HCT116 (cell line): Measurements from ENCODE around the gene RAPGEF1.

Experiments used
- FOSL1 ChIP-seq: IDR thresholded peaks from 2 replicates; pipeline ENCODE4 v1.6.1; 2012; ENCODE audit warnings: low read depth
- POLR2A ChIP-seq: IDR thresholded peaks from 2 replicates; pipeline ENCODE4 v1.7.0; 2011; ENCODE audit warnings: borderline replicate concordance; ENCODE audit not compliant: insufficient read depth, insufficient read length; ENCODE audit errors: extremely low read depth
- SP1 ChIP-seq: IDR thresholded peaks from 2 replicates; pipeline ENCODE4 v1.6.1; 2012; ENCODE audit warnings: low read depth
- ZFX ChIP-seq: fragments of 450-650 bp; IDR thresholded peaks from 2 replicates; pipeline ENCODE4 v1.6.1; 2017
- TF ChIP-seq, protein P1 (sequence below), 3 experiments: fragments of 200-600 bp in 1 of 3; sonication (generic) in 1 of 3; IDR thresholded peaks in 2 of 3; conservative IDR thresholded peaks in 1 of 3; 2 replicates each; pipeline ENCODE4 v1.5.1; 2012 to 2017; ENCODE audit warnings: low read depth in 2 of 3, low read length in 2 of 3, antibody characterized with exemption in 1 of 3, borderline replicate concordance in 1 of 3, control low read depth in 1 of 3, mild to moderate bottlenecking in 1 of 3, mixed read lengths in 1 of 3, mixed run types in 1 of 3, moderate library complexity in 1 of 3; ENCODE audit not compliant: insufficient read depth in 1 of 3
- TF ChIP-seq, protein P2 (sequence below): IDR thresholded peaks from 2 replicates; pipeline ENCODE4 v1.6.1; 2012

DNA sequence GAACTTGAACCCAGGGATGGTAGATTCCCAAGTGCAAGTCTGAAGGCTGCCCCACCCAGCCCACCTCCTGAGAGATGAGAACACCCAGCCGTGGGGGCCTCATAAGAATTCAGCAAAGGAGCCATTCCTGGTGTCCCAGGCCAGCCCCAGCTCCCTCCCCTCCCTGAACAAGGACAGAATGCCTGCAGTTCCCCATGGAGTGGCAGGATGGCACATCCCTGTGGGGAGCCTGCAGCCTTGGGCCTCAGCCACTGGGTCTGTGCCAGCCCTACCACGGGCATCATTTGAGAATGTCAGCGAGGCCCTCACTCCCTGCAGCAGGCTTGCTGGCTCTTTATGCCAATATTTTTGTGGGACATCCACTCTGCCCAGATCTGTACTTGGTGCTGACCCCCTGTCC is 36.2 kb upstream of the RAPGEF1 start:
- TF ChIP-seq POLR2A: no peak
- no peak for TF ChIP-seq SP1
- TF ChIP-seq, protein P1, sequence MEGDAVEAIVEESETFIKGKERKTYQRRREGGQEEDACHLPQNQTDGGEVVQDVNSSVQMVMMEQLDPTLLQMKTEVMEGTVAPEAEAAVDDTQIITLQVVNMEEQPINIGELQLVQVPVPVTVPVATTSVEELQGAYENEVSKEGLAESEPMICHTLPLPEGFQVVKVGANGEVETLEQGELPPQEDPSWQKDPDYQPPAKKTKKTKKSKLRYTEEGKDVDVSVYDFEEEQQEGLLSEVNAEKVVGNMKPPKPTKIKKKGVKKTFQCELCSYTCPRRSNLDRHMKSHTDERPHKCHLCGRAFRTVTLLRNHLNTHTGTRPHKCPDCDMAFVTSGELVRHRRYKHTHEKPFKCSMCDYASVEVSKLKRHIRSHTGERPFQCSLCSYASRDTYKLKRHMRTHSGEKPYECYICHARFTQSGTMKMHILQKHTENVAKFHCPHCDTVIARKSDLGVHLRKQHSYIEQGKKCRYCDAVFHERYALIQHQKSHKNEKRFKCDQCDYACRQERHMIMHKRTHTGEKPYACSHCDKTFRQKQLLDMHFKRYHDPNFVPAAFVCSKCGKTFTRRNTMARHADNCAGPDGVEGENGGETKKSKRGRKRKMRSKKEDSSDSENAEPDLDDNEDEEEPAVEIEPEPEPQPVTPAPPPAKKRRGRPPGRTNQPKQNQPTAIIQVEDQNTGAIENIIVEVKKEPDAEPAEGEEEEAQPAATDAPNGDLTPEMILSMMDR (IDR thresholded peaks at IDR 0.05 in 2 of 3, conservative IDR thresholded peaks at IDR 0.05 in 1 of 3; ENCODE audit: borderline replicate concordance in 1 of 3, insufficient read depth in 1 of 3, low read depth in 2 of 3, low read length in 2 of 3): no peak
- no peak for TF ChIP-seq ZFX
- TF ChIP-seq FOSL1: no peak
- TF ChIP-seq, protein P2, sequence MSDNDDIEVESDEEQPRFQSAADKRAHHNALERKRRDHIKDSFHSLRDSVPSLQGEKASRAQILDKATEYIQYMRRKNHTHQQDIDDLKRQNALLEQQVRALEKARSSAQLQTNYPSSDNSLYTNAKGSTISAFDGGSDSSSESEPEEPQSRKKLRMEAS: no peak
